HG02588 (cell line): ENCODE data around the gene RRM2.

Experiments
- ATAC-seq: cut with Tn5 transposase; IDR thresholded peaks from one replicate; pipeline ENCODE4 v1.9.1; 2021; ENCODE audit warnings: mild to moderate bottlenecking, moderate library complexity; ENCODE audit not compliant: unreplicated experiment

Gene RRM2

GRCh38 chr2:10169581-10169980, 47.0 kb downstream of the RRM2 start:
- no peak for ATAC-seq

DNA sequence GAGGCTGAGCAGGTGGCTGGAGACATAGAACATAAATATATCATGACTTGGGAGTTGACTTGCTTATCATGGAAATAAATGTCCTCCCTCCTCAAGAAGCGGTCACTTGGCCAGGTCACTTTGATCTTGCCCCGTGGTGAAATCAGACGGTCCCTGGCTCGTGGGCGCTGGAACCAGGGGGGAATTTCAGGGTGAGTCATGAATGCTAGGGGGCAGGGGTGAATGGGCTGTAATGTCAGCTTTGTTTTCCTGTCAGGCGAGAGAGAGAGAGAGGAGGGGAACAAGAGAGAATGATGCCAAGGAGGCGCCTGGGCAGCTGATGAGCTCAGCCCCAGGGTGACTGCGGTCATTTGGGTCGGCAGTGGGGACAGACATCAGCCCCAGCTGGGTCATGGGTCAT, 47.7 kb downstream of the RRM2 start:
- ATAC-seq: no peak

DNA sequence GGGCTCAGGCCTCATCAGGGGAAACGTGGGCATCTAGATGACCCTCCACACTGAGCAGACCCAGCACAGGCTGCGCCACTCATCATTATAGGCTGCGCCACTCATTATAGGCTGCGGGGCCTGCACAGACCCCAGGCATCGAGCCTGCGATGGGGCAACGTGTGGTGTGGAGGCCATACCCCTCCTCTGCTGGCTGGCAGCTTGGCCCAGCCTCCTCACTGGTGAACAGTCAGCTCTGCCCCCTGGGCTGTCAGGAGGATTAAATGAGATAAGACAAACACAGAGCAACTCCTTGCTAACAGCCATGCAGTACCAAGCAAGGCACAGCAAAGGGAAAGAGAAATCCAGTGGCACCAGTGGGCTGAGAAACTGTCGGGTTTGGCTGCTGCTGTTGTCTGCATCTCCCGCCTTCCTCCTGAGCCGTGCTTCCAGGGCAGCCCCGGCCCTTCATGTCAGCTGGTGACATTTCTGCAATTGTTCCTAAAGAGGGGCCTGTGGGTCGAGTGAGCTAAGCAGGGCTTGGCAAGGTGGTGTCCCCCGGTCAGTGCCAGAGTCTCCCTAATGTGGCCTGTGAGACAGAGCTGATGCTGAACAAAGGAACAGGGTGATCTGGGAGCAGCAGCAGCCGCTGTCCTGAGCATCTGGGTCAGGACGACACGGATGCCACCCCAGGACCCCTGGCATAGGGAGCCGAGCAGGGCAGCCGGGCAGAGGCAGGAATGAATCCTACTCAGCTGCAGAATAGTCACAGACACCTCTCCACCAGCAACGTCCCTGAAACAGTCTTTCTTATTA, 48.7 kb downstream of the RRM2 start:
- no peak for ATAC-seq

- no peak for ATAC-seq
Measured at GRCh38 chr2:10172033-10172871, 49.7 kb downstream of the RRM2 start.

DNA sequence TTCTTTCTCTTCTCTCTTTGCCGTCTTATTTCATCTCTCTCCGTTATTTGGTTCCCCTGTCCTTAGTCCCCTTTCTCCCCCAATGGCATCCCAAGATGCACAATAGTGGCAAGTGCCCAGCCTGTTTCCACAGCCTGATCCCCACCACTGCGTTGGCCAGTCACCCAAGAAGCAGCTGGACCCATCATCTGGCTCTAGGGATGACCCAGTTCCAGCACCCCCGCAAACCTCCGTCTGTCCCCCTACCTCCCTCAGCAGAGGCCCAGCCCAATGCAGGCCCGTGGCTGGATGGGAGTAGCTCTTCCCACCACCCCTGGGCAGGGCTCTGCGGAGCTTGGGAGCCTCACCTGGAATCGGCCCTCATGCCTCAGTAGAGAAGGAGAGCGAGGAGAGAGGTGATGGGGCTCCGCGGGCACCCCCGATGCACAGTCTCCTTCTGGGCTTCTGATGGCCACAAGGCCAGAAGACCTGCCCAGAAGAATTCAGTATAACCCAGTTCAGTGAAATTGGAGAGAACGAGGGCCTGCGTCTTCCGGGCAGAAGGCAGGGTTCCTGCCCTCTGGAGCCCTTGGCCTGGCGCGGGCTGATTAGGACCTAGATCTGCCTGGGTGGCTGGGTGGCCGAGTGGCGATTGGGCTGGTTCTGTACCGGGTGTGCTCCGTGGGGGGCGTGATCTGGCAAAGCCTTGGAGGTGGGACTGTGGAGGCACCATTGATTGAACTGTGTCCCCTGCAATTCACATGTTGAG, 50.9 kb downstream of the RRM2 start:
- no peak for ATAC-seq

DNA sequence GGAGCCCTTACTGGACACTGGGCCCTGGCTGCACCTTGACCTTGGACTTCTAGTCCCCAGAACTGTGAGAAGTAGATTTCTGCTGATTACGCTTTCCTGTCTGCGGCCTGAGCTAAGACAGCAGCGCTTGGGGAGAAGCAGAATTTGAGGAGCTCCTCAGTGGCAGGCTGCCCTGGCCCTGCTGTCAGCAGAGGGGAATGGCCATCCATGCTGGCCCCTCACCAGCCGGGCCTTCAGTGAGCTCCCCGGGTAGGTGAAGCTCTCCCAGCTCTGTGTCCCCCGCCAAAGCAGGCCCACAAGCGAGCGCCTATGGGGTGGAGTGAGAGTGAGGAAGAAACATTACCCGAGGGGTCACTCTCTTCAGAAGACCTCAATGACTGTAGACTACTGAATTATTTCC, 51.6 kb downstream of the RRM2 start:
- ATAC-seq: no peak

DNA sequence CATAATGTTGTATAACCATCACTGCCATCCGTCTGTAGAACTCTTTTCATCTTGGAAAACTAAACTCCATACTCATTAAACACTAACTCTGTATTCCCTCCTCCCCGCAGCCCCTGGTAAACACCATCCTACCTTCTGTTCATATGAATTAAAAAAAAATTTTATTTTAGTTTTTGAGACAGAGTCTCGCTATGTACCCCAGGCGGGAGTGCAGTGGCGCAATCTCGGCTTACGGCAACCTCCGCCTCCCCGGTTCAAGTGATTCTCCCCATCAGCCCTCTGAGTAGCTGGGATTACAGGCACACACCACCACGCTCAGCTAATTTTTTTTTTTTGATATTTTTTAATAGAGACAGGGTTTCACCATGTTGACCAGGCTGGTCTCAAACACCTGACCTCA, 52.9 kb downstream of the RRM2 start:
- ATAC-seq: no peak

GRCh38 chr2:10178751-10179150, 56.2 kb downstream of the RRM2 start:
- ATAC-seq: no peak

DNA sequence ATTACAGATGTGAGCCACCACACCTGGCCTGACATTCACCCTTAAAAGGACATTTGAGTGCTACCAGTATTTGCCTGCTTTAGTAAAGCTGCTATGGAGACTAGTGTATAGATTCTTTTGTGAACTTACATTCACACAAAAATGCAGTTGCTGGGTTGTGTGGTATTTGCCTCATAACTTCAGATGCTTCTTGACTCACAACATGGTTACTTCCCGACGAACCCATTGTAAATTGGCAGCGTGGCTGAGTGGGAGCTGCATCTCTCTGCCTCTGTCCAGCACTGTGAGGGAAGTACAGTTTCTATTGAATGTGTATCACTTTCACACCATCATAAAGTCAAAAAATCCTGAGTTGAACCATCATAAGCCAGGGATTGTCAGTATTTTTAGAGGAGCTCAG, 56.9 kb downstream of the RRM2 start:
- no peak for ATAC-seq

DNA sequence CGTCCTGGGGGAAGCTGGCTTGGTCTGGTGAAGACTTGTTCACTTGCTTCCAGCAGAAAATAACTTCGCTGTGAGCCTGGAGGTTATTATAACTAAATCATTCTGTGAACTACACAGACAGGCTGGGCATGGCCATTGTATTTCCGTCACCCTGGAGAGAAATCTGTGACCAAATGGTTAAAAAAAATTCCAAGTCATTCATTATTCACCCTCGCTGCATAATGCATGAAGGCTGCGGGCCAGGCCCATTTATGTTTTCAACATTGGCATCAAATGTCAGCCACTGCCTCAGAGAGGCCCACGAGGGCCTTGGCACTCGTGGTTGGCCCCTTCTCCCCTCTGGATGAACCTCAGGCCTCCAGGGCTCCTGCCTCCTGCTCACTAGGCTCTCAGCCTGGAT, 57.7 kb downstream of the RRM2 start:
- no peak for ATAC-seq
